H9 (cell line): ENCODE data around the gene ZC3H6. TPM values are rescaled to one million over a fixed set of nuclear protein-coding genes. Genes with fewer than 3 reads are reported as not detected.

ENCODE experiments used
- DNase-seq: peaks from one replicate; pipeline ENCODE4 v3.0.0-alpha.2; 2017
- H2AFZ ChIP-seq: one replicate; pipeline ENCODE4 v1.6.1; 2013; ENCODE audit warnings: mild to moderate bottlenecking, low read length, control low read depth, moderate library complexity
- H2AK5ac ChIP-seq: 2 replicates; pipeline ENCODE4 v1.6.1; 2013; ENCODE audit warnings: low read length, control low read depth, mixed read lengths; ENCODE audit not compliant: insufficient read length
- H2BK120ac ChIP-seq: one replicate; pipeline ENCODE4 v1.6.1; 2013; ENCODE audit warnings: low read depth, mild to moderate bottlenecking, low read length, control low read depth, inconsistent platforms; ENCODE audit not compliant: poor library complexity, severe bottlenecking
- H2BK12ac ChIP-seq: 2 replicates; pipeline ENCODE4 v1.6.1; 2013; ENCODE audit warnings: low read length, control low read depth, mixed read lengths, low read depth; ENCODE audit not compliant: insufficient read length
- H2BK15ac ChIP-seq: 2 replicates; pipeline ENCODE4 v1.6.1; 2013; ENCODE audit warnings: low read depth, low read length, control low read depth
- H2BK20ac ChIP-seq: one replicate; pipeline ENCODE4 v1.6.1; 2013; ENCODE audit warnings: low read depth, mild to moderate bottlenecking, low read length, control low read depth, inconsistent platforms; ENCODE audit not compliant: poor library complexity, severe bottlenecking
- H2BK5ac ChIP-seq: 2 replicates; pipeline ENCODE4 v1.6.1; 2013; ENCODE audit warnings: low read length, control low read depth, mixed read lengths; ENCODE audit not compliant: insufficient read length
- H3K14ac ChIP-seq: 2 replicates; pipeline ENCODE4 v1.6.1; 2013; ENCODE audit warnings: low read length, control low read depth; ENCODE audit not compliant: insufficient read depth
- H3K18ac ChIP-seq: 2 replicates; pipeline ENCODE4 v1.6.1; 2013; ENCODE audit warnings: low read depth, mild to moderate bottlenecking, mixed read lengths, low read length, control low read depth; ENCODE audit not compliant: insufficient read length
- H3K23ac ChIP-seq: 2 replicates; pipeline ENCODE4 v1.6.1; 2013; ENCODE audit warnings: low read length, control low read depth, mixed read lengths, low read depth; ENCODE audit not compliant: insufficient read length
- H3K23me2 ChIP-seq: 2 replicates; pipeline ENCODE4 v1.6.1; 2013; ENCODE audit warnings: low read depth, mild to moderate bottlenecking, mixed read lengths, low read length, control low read depth; ENCODE audit not compliant: insufficient read length, poor library complexity, severe bottlenecking
- H3K27ac ChIP-seq: 2 replicates; pipeline ENCODE4 v1.5.1; 2013; ENCODE audit warnings: low read length, control low read depth, mixed read lengths, low read depth; ENCODE audit not compliant: insufficient read length
- H3K27me3 ChIP-seq: 2 replicates; pipeline ENCODE4 v1.6.1; 2013; ENCODE audit warnings: low read length, control low read depth, inconsistent platforms; ENCODE audit not compliant: insufficient read depth
- H3K4ac ChIP-seq: 2 replicates; pipeline ENCODE4 v1.6.1; 2013; ENCODE audit warnings: low read depth, mild to moderate bottlenecking, control low read depth, inconsistent platforms, low read length, moderate library complexity
- H3K4me1 ChIP-seq: 2 replicates; pipeline ENCODE4 v1.6.1; 2013; ENCODE audit warnings: low read length, control low read depth, inconsistent platforms; ENCODE audit not compliant: insufficient read depth
- H3K4me2 ChIP-seq: 2 replicates; pipeline ENCODE4 v1.6.1; 2013; ENCODE audit warnings: low read length, control low read depth, mixed read lengths; ENCODE audit not compliant: insufficient read length, insufficient read depth
- H3K56ac ChIP-seq: 2 replicates; pipeline ENCODE4 v1.6.1; 2013; ENCODE audit warnings: low read depth, mild to moderate bottlenecking, mixed read lengths, low read length, control low read depth; ENCODE audit not compliant: insufficient read length
- H3K79me1 ChIP-seq: 2 replicates; pipeline ENCODE4 v1.6.1; 2013; ENCODE audit warnings: low read depth, mild to moderate bottlenecking, moderate library complexity, low read length, control low read depth, inconsistent platforms; ENCODE audit not compliant: insufficient read depth, poor library complexity, severe bottlenecking
- H3K79me2 ChIP-seq: 2 replicates; pipeline ENCODE4 v1.6.1; 2013; ENCODE audit warnings: low read length, control low read depth, inconsistent platforms; ENCODE audit not compliant: insufficient read depth
- H3K9ac ChIP-seq: 2 replicates; pipeline ENCODE4 v1.6.1; 2013; ENCODE audit warnings: low read length, control low read depth, mixed read lengths; ENCODE audit not compliant: insufficient read length; ENCODE audit errors: extremely low read depth
- H3K9me3 ChIP-seq: one replicate; pipeline ENCODE4 v1.6.1; 2013; ENCODE audit warnings: low read depth, low read length, inconsistent platforms; ENCODE audit not compliant: control insufficient read depth
- H3T11ph ChIP-seq: one replicate; pipeline ENCODE4 v1.6.1; 2013; ENCODE audit warnings: mild to moderate bottlenecking, low read length, control low read depth, inconsistent platforms
- H4K20me1 ChIP-seq: one replicate; pipeline ENCODE4 v1.6.1; 2013; ENCODE audit not compliant: control insufficient read depth, insufficient read length, insufficient read depth
- H4K5ac ChIP-seq: 2 replicates; pipeline ENCODE4 v1.6.1; 2013; ENCODE audit warnings: low read depth, mild to moderate bottlenecking, mixed read lengths, low read length, control low read depth; ENCODE audit not compliant: insufficient read length
- H4K8ac ChIP-seq: replicated peaks from 2 replicates; pipeline ENCODE4 v1.6.1; 2013; ENCODE audit warnings: low read length, control low read depth, mixed read lengths, low read depth; ENCODE audit not compliant: insufficient read length
- H4K91ac ChIP-seq: 2 replicates; pipeline ENCODE4 v1.6.1; 2013; ENCODE audit warnings: low read depth, mild to moderate bottlenecking, moderate library complexity, mixed read lengths, low read length, control low read depth; ENCODE audit not compliant: insufficient read length
- H3K27ac Mint-ChIP-seq, 3 experiments: 2 replicates in 2 of 3; 3 replicates in 1 of 3; pipeline ENCODE4 v1.8.0; 2020 to 2021; ENCODE audit warnings: mixed read lengths in 3 of 3, mild to moderate bottlenecking in 1 of 3, moderate library complexity in 1 of 3
- H3K27me3 Mint-ChIP-seq: 2 replicates; pipeline ENCODE4 v1.8.0; 2021; ENCODE audit warnings: low read depth, mild to moderate bottlenecking, moderate library complexity, mixed read lengths
- H3K36me3 Mint-ChIP-seq, 3 experiments: 2 replicates in 2 of 3; 3 replicates in 1 of 3; pipeline ENCODE4 v1.8.0; 2020 to 2021; ENCODE audit warnings: low read depth in 3 of 3, mixed read lengths in 3 of 3; ENCODE audit not compliant: insufficient read depth in 1 of 3
- H3K4me1 Mint-ChIP-seq, 2 experiments: 2 replicates each; pipeline ENCODE4 v1.8.0; 2020; ENCODE audit warnings: mixed read lengths in 2 of 2
- H3K4me3 Mint-ChIP-seq, 2 experiments: 2 replicates in 1 of 2; 3 replicates in 1 of 2; pipeline ENCODE4 v1.8.0; 2020 to 2021; ENCODE audit warnings: mild to moderate bottlenecking in 2 of 2, mixed read lengths in 2 of 2, moderate library complexity in 1 of 2
- H3K9me3 Mint-ChIP-seq, 2 experiments: 2 replicates in 1 of 2; 3 replicates in 1 of 2; pipeline ENCODE4 v1.8.0; 2020; ENCODE audit warnings: mild to moderate bottlenecking in 2 of 2, mixed read lengths in 2 of 2, moderate library complexity in 1 of 2
- WGBS: extraction: QIAGEN DNeasy Blood & Tissue Kit; methylation state at CpG from one replicate; pipeline ENCODE4 v1.1.7; 2013; ENCODE audit warnings: missing lambda C conversion rate, low lambda C conversion rate, mixed read lengths; ENCODE audit not compliant: insufficient read length; ENCODE audit errors: extremely low coverage; 5-methylcytosine and 5-hydroxymethylcytosine counted together
- total RNA-seq: library from RNA; stranded (reverse); gene quantifications from 2 replicates; pipeline ENCODE4 v1.2.1, GENCODE V29; 2021
- TF ChIP-seq, protein P1 (sequence below): fragments of 200-600 bp; sonication (generic); conservative IDR thresholded peaks from 3 replicates; pipeline ENCODE4 v1.8.0; 2021; ENCODE audit warnings: antibody characterized with exemption, mild to moderate bottlenecking

Gene ZC3H6
- total RNA-seq, 1 experiment from 2014 or later, result 3.5 TPM

GRCh38 chr2:112290648-112291047, 15.3 kb downstream of the ZC3H6 start:
- H3K18ac ChIP-seq, result no peak overlapping the region
- no peaks in the 10 kb centered on the region for H3K23me2 ChIP-seq
- no peak overlapping the region for H3K9ac ChIP-seq
- no peak overlapping the region for H2BK120ac ChIP-seq
- no peak overlapping the region for H3K23ac ChIP-seq
- no peak overlapping the region for H3K56ac ChIP-seq
- no peak overlapping the region for H2BK12ac ChIP-seq
- no peaks in the 10 kb centered on the region for H3K27me3 ChIP-seq
- no peak overlapping the region for H3K27ac ChIP-seq
- H3T11ph ChIP-seq, result no peak overlapping the region
- no peak overlapping the region for H2AK5ac ChIP-seq
- no peak overlapping the region for H2BK5ac ChIP-seq
- Mint-ChIP-seq H3K27me3 (no peaks in the 10 kb centered on the region), H3K4me3 (no peak overlapping the region), H3K4me1 (no peaks in the 10 kb centered on the region), H3K9me3 (no peaks in the 10 kb centered on the region), H3K36me3 (no peaks in the 10 kb centered on the region), H3K27ac (no peak overlapping the region)
- H3K4me1 ChIP-seq, result no peaks in the 10 kb centered on the region
- no peak overlapping the region for H2BK15ac ChIP-seq
- H2AFZ ChIP-seq, result no peak overlapping the region
- H2BK20ac ChIP-seq, result no peak overlapping the region
- no peak overlapping the region for H4K91ac ChIP-seq
- H3K4me2 ChIP-seq, result no peak overlapping the region
- H4K20me1 ChIP-seq, result no peaks in the 10 kb centered on the region
- H4K8ac ChIP-seq, result no peak overlapping the region
- TF ChIP-seq, protein P1, sequence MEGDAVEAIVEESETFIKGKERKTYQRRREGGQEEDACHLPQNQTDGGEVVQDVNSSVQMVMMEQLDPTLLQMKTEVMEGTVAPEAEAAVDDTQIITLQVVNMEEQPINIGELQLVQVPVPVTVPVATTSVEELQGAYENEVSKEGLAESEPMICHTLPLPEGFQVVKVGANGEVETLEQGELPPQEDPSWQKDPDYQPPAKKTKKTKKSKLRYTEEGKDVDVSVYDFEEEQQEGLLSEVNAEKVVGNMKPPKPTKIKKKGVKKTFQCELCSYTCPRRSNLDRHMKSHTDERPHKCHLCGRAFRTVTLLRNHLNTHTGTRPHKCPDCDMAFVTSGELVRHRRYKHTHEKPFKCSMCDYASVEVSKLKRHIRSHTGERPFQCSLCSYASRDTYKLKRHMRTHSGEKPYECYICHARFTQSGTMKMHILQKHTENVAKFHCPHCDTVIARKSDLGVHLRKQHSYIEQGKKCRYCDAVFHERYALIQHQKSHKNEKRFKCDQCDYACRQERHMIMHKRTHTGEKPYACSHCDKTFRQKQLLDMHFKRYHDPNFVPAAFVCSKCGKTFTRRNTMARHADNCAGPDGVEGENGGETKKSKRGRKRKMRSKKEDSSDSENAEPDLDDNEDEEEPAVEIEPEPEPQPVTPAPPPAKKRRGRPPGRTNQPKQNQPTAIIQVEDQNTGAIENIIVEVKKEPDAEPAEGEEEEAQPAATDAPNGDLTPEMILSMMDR, result no peak
- WGBS, result no CpG with 5 or more reads among the region's 1 CpG
- H3K9me3 ChIP-seq, result no peaks in the 10 kb centered on the region
- H4K5ac ChIP-seq, result no peak overlapping the region
- H3K14ac ChIP-seq, result no peak overlapping the region
- H3K79me2 ChIP-seq, result no peaks in the 10 kb centered on the region
- H3K4ac ChIP-seq, result no peak overlapping the region
- H3K79me1 ChIP-seq, result no peaks in the 10 kb centered on the region
- DNase-seq, result no peak
